GM21737 (cell line): ENCODE data around the gene PNPLA2.

Experiments
- ATAC-seq: cut with Tn5 transposase; IDR thresholded peaks from one replicate; pipeline ENCODE4 v1.9.1; 2021; ENCODE audit warnings: mild to moderate bottlenecking, moderate library complexity; ENCODE audit not compliant: unreplicated experiment

The PNPLA2 gene

DNA sequence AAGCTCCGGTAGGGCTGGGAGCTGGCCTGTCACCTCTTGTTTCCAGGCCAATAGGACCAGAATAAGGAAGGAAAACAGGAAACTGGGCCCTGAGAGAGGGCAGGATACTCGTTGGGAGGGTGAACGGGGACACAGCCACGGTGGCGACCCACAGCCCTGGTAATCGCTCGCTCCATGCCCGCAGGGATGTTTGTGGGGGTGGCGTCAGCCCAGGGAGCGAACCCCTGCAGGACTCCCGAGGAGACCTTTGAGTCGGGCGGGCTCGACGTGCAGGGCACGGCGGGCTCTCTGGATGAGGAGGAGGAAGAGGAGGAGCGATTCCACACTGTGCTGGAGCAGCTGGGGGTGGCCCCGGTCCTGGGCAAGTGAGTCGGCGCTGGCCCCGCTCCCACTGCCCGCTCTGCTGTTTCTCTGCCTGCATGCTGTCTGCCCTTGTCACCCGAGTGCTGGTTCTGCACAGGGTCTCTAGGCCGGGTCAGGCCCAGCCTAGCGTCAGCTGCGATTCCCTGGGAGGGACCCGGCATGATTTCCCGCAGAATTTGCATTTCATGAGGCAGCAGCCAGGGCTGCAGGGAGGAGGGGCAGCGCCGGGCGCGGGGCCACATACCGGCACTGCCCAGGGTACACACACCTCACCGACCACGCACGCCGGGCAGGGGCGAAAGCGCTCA lies 10.6 kb downstream of the PNPLA2 start:
- no peak for ATAC-seq

DNA sequence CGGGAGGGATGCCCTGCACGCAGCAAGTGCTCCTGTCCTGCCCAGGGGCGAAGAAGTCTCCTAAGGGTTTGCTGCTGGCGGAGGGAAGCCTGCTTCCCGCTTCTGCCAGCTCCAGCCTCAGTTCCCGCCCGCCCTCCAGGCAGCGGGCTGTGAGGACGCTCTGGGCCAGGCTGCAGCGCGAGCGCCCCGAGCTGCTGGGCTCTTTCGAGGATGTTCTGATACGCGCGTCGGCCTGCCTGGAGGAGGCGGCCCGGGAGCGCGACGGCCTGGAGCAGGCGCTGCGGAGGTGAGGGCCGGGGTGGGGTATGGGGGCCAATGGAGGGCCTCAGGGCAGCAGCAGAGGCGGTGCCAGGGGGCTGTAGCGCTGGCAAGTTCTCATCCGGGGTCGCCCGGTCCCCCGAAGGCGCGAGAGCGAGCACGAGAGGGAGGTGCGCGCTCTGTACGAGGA lies 11.2 kb downstream of the PNPLA2 start:
- ATAC-seq, result no peak

- ATAC-seq, result no peak
Observed at GRCh38 chr11:830295-831117, 11.8 kb downstream of the PNPLA2 start.

DNA sequence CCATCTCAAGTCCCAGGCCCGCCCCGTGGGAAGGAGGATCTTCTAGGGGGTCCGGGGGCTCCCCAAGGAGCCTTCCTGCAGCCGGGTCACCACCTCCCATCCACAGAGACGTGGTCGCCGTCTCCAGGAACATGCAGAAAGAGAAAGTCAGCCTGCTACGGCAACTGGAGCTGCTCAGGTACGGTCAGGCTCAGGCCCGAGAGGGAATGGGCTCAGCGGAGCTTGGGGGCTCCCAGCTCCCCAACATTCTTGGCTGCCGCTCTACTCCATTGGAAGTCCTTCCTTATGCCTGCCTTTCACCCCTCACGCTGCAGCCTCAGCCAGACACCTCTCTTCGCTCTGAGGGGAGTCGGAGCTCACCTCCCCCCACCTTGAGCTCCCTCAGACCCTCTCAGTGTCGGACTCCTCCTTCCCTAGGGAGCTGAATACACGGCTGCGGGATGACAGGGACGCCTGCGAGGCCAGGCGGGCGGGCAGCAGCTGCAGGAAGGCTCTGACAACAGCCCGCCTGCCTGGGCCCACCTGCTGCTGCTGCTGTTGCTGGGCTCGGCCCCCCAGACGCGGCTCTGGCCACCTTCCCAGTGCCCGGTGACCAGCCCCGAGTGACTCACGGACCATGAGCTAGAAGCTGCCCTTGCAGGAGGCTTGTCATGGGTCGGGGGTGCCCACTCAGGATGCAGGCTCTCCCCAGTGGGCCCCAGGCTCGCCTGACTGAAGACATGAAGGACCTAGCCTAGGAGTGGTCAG lies 12.6 kb downstream of the PNPLA2 start:
- ATAC-seq, result no peak

DNA sequence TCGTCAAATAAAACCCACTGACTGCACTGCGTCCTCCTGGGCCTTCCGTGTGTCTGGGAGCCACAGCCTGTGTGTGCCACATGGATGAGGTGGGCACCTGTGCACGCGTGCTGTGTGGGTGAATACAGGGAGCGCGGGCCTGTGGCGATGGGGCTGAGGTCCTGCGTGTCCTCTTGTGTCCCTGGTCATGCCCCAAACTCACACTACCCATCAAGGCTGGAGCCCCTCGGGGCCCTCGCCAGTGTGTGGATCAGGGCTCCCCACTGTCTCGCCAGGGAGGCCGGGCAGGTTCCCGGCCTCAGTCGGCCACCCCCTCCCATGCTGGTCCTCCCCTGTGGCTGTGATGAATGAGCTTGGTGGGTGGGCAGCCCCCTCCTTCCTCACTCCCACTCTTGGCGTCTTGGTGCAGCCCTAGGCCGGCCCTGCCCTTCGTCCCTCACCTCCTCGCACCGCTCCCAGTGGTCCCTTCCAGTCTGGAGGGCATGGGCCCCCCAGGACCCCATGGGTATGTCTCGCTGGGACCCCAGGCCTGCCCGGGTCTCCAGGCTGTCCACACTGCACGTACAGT lies 13.3 kb downstream of the PNPLA2 start:
- ATAC-seq, result no peak

GRCh38 chr11:832529-833113 lies 13.9 kb downstream of the PNPLA2 start, which contains the start of gene CD151:
Gene CD151 (plus strand): TSS chr11:832952. CDS start chr11:836070, 3,118 bp downstream.
- ATAC-seq, result no peak

DNA sequence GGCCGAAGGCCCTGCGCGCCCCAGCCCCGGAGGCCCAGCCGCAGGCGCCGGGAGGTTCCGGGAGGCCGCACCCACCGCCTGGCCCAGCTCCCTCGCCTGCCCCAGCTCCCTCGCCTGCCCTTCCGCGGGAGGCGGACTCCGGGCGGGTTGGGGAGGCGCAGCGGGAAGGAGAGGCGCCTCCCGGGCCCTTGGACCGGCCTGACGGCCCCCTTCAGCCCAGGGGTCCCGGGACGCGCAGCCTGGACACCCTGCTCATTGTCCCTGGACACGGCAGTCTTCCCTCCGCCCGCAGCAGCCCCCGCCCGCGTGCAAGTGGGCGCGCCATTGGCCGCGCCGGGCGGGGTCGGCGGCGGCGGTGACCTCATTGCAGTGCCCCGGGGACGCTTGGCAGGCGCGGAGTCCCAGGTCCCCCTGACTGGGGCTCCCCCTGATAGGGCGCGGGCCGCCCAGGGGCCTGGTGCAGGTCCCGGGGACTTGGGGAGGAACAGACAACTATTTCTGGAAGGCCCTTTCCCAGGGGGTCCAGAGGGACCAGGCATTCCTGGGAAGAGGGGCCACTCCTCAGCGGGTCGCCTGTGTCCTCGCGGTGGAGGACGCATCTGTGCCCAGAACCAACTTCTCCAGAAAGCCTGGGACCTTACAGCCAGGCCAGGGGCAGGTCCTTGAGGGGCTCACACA lies 14.5 kb downstream of the PNPLA2 start:
- ATAC-seq, result no peak

GRCh38 chr11:833849-834311 lies 15.2 kb downstream of the PNPLA2 start:
- no peak for ATAC-seq

GRCh38 chr11:834371-835316 lies 15.9 kb downstream of the PNPLA2 start:
- ATAC-seq, result no peak

DNA sequence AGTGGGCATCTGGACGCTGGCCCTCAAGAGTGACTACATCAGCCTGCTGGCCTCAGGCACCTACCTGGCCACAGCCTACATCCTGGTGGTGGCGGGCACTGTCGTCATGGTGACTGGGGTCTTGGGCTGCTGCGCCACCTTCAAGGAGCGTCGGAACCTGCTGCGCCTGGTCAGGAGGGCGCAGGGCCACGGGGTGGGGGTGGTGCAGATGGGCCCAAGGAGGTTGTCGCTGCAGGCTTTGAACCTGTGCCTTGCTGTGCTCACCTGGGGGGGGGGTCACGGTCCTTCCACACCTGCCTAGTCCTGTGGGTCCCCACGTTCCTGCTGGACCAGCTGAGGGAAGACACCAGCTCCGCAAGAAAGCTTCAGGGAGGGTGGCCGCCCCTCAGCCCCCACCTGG lies 17.6 kb downstream of the PNPLA2 start:
- ATAC-seq, result no peak

- no peak for ATAC-seq
Observed at GRCh38 chr11:836700-837099, 18.0 kb downstream of the PNPLA2 start.

- no peak for ATAC-seq
Observed at GRCh38 chr11:837189-837989, 18.7 kb downstream of the PNPLA2 start.

GRCh38 chr11:837990-838307 lies 19.2 kb downstream of the PNPLA2 start:
- no peak for ATAC-seq

- no peak for ATAC-seq
Observed at GRCh38 chr11:838441-839279, 19.9 kb downstream of the PNPLA2 start.

DNA sequence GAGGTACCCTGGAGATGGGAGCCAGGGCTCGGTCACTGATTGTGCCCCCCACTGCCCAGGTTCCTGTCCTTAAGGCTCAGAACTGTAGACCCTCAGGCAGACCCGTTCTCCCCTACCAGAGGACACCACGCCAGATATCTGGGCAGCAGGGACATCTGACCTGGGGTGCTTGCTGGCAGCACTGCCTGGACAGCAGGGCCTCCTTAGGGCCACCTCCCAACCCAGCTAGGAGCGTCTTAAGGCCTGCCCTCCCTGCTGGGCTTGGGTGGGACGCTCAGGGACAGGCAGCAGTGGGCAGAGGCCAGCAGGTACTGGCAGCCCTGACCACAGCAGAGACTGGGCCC lies 20.5 kb downstream of the PNPLA2 start:
- ATAC-seq, result no peak

DNA sequence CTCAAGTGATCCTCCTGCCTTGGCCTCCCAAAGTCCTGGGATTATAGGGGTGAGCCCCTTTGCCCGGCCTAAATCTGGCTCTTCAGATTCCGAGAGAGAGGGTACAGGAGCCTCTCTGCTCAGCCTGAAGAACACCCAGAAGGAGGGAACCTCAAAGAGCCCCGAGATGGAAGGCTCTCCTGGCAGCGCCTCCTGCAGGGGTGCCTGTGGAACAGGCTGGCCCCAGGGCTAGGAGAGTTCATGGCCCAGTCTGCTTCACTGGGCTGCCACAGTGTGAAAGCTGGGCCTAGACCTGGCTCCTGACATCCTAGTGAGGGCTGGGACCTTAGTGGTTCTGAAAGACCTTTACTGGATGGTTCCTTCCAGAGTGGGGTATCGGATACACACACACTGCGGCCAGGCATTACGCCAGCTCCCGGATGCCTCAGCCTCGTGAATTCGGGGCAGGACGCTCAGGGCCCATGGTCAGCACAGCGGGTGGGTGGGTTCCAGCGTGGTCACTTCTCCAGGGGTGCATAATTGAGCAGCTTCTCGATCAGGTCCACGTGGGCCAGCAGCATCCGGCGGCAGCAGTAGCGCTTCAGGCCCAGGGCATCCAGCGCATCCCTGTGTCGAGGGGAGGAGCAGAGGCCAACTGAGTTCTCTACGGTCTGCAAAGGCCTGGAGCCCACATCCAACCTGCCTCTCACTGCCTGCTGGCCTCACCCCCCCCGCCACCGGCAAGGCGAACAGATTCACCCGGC lies 21.3 kb downstream of the PNPLA2 start:
- ATAC-seq, result no peak

- no peak for ATAC-seq
Observed at GRCh38 chr11:841981-842369, 23.3 kb downstream of the PNPLA2 start.
